Stimulated activated CD8-positive, alpha-beta memory T cell treated with anti-CD3 and anti-CD28 coated beads, Interleukin-15, amount 100 ng/mL, for 24 hours (primary cell): ENCODE measurements around the gene CYP19A1.

Source experiments
- DNase-seq: peaks from one replicate; pipeline ENCODE4 v3.0.0-alpha.2; 2020; ENCODE audit warnings: low read depth

Gene CYP19A1

DNA sequence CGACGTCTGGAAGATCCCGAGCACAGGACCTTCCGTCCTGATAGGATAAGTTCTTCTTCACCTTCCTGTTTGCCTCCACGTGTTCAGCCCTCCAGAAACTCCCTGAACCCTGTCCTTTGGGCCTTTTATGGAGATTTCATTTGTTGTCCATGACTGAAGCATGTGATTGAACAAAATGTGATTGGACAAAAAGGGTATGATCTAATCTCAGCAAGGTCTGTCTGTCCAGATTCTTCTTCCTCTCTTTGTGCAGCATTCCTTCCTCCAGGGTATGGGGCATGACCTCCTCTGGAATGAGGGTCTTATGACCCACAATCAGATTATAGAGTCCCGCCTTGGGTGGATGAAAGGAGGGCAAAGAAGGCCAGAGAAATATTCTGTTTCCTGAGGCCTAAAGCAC is at the start of gene CYP19A1:
TSS of gene CYP19A1 (minus strand) at position 101 of the 400 bp plus-strand sequence. CDS start 95,684 bp downstream, outside the sequence.
- DNase-seq = no peak

DNA sequence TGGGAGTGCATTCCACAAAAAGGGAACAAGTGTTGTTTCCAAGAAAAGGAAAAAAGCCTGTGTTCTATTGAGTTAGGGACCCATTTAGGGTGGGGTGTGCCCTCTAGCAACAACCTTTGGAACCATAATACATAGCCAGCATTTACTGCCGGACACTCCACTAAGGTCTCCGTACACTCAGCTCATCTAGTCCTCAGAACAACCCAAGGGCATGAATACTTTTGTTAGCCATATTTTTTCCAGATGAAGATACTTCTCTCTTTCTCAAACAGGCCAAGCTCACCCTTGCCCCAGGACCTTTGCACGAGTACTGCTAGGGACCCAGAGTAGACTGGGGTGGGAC is 49.3 kb upstream of the CYP19A1 start:
- no peak for DNase-seq

DNA sequence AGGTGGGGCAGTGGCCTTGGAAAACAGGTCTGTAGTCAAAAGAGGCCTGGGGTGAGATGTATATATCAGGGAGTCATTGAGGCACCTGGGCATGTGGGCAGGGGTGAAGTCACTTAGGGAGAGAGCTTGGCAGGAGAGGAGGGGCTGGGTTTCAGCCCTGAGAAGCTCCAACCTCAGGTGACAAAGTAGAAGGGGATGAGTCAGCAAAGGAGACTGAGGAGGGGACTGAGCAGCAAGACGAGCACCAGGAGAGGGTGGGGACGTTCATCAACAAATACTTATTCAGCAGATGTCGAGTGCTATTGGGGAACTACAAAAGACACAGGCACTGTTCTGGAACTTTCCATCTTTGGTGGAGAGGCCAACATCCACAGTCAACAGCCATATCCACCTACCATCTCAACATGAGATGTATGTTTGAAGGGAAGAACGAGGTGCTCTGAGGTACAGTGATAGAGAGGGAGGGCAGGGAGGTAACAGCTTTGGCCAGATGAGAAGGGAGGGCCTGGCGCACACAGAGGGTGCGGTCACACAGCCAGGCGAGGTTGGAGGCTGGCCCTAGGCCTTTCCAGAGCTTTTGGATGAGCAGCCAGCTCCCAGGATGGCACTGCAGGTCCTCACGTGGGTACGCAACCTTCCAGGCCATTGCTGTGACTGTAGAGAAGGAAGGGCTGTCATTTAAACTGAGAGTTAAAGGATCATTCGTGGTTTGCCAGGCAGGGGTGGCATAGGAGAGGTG is 48.7 kb upstream of the CYP19A1 start:
- DNase-seq = no peak

DNA sequence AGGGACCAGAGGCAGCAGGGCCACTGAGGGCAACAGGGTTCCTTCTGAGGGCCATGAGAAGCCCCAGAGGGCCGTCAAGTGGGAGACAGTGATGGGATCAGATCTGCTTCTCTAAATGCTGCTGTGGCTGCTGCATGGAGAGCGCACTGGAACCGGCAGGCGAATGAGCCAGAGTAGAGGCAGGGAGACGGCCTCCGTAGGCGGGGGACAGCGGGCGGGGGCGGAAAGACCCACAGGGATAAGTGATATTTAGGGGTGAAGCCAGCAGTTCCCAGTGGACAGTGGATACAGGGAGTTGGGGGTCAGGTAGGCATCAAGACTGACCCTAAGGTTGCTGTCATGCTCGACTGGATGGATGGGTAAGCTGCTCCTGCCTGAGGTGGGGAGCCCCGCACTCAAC is 48.1 kb upstream of the CYP19A1 start:
- no peak for DNase-seq

DNA sequence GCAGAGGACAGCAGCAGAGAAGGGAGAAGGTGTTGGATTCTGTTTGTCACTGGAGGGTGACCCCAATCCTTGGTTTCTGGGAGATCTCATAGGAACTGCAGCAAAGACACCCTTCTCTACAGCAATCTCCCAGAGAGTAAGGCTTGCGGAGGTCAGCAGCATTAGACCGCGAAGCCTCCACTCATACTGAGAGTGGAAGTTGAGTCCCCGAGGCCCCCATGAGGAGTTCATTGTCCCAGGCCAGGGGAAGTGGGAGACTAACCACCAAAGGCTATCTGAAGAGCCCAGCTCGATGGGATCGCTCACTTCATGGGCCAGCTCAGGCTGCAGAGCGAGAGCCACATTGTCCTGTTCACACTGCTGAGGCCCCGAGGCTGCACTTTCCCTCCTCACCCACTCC is 47.6 kb upstream of the CYP19A1 start:
- no peak for DNase-seq

DNA sequence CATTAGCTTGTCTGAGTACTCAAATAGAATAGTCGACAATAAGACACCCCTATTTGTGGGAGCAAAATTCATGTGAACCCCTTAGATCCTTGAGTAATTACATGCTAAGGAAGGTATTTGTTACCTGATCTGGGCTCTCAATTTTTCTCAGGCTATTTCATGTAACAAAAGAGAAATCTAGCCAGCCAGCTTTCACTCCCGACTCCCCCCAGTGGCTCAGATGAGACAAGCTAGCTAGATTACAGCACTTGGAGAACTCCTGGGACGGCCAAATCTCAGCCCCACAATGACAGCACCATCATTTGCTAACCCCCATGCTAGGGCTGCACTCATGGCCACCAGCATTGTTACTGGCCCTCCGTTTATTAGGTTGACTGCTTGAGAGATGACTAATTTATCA is 44.4 kb upstream of the CYP19A1 start:
- no peak for DNase-seq

DNA sequence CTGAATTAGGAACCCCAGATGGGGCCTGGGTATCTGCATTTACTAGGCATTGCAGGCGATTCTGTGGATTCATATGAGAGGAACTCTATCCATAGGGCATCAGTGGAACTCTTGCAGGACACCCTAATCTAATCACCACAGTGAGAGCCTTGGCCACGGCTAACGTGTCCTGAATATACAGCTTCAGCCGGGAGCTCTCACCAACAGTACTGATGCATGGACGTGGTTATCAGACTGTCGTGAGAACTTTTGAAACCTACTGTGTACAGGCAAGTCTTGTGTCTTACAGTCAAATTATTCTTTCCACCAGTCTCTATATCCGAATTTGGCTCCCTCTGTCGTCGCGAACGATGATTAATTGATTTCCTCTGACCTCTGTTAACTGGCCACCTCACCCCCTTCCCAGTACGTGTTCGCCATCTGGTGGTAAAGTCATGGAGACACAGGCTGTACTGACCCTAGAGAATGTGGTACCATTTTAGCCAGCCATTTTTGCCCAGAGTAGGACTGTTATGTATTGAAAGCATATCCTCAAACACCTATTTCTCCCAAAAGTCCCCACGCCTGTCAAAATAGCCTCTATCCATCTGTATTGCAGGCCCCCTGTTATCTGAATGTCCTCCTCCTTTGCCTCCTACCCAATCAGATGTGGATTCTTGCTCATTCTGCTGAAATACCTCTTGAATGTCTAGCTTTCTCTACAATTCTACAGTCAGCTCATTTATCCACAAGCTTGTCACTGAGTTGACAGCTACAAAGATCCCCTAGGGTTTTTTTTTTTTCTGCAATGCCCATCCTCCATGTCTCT is 42.8 kb upstream of the CYP19A1 start:
- no peak for DNase-seq

DNA sequence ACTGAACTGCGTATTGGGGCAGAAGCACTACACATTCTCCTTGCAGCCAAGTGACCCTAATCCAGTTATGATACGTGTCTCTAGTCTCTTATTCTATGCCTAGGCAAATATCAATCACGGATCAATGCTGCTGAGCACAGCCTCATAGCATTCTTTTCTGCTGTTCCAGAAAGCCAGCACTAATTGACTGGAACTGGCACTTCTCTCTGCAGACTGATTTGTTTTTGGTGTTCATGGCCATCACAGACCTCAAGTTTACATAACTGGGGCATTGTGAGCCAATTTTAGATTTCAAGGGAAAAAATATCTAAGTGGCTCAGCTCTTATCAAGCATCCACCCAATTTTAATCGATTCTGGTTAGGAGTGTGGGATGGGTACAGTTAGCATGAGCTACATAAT is 41.0 kb upstream of the CYP19A1 start:
- DNase-seq = no peak

DNA sequence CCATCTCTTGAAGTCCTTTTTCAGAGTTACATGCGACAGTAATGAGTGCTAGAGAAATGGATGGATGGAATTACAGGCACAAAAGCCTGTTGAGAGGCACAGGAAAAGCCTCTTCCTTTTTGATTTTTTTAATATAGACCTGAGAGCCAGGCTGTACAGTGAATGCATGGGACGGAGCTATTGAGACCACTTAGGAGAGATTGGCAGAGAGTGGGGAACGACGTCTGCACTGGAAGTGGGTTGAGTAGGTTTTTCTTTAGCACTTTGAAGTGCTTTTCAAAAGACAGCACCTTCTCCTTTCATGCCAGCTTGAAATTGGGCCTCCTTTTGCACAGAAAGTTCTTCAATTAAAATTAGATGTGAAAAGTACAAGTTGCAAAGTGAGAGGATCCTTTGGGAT is 40.0 kb upstream of the CYP19A1 start:
- no peak for DNase-seq

DNA sequence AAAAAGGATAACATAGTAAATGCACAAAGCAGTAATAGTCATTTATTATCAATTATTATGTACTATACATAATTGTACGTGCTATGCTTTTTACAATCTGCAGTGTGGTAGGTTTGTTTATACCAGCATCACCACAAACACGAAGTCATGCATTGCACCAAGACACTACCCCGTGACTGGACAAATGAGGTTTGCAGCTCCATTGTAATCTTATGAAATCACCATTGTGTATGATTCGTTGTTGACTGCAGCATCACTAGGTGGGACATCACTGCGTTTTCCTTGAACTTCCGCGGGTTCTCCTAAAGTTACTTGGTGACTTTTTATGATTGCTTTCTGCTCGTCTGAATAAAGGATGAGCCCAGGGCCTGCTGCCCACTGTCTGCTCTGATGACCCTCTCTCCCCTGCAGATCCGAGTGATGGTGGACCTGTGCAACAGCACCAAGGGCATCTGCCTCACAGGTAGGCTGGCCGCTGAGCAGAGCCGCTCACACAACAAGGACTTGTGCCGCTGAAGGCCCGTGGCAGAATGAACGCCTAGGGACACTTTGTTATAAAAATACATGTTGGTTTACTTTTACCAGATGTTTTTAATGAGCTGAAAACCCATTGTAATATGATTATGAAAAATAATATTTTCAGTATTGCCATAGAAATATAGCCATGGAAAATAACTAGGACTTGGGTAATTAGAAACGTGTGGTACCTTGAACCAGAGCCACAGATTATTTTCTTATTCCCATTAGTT is 38.8 kb upstream of the CYP19A1 start:
- no peak for DNase-seq

DNA sequence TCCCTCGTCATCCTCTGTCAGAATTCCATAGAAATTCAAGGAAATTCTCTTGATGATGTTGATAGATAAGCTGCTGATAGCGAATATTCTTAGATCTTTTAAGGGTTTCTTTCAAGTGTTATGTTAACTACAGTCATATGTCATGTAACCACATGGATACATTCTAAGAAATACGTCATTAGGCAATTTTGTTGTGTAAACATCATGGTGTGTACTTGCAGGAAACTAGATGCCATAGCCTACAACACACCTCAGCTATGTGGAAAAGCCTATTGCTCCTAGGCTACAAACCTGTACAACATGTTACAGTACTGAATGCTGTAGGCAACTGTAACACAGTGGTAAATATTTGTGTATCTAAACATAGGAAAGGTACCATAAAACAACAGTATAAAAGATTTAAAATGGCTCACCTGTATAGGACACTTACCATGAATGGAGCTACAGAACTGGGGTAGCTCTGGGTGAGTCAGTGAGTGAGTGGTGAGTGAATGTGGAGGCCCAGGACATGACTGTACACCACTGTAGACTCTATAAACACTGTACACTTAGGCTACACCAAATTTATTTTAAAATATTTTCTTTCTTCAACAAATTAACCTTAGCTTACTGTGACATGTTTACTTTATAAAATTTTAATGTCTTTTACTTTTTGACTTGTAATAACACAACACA is 37.7 kb upstream of the CYP19A1 start:
- no peak for DNase-seq

DNA sequence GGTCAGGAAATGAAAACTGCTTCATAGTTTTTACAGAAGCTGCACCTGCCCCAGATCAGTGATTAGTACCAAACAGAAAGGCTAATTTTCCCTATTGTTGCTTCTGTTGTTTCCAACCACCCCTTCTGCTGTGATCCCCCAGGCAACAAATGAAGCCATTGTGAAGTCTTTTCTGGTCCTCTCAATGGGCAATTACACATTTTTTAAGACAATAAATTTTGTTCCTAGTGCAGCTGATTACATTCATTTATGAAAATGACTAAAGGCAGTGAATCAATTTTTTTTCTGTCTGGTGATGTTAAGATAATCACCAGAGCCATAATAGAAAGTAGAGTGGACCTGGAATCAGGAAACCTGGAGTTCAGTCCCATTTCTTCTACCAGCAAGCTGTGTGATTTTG is 35.7 kb upstream of the CYP19A1 start:
- no peak for DNase-seq

DNA sequence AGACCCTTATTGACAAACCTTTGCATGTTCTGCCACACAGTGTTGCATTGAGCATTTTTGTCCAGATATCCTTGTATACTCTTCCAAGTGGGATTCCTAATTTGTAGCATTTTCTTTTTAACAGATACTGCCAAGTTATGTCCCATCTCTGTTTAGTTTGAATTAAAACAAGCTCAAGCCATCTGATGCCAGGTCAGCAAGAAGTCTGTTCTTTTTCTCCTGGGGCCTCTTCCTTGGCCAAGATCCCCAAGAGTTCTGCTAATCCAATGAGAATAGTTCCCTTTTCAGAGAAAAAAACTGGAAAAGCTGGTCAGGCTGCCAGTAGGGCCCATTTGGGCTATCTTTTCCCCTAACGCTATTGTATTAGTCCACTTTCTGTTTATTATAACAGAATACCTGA is 32.9 kb upstream of the CYP19A1 start:
- DNase-seq = no peak

DNA sequence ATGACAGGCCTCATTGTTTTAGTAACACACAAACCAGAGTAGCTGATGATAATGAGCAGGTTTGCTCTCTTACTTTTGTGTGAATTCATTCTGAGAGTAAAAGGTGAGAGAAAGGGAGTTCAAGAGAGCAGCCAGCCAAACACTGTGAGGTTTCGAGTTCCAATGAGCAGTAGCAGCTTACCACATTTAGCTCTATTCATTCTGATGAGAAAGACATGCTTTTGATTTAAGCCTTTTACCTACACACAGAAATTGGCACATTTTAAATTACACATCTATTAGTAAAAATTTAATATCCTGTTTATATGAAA is 31.0 kb upstream of the CYP19A1 start:
- no peak for DNase-seq

DNA sequence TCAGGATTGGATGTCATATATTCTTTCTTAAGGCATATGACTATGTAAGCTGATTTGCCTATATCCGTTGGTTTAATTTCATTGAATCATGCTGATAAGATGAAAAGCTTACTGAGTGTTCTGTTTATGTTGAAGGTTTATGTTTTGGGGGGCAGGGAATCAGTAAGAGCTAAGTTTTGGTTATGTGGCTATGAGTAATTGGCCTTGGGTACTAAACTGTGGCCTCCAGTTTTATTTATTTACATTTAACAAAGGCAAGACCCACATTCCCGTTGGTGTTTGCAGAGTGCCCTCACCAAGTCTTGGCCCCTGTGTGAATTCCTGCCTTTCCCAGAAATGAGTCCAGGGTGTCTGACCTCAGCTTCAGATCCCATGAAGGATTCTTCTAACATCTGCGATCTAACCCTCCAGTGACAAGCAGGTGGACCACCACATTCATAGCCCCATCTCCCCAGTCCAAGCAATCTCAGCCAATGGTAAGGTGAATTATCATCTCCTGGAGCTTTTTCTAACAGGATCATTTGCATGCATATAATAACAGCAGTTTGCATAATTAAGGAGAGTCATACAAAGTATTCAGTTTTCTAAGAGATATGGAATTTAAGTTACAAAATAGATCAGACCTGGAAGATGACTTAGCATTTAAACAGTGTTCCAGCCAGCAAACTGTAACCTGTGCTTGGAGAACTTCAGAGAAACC is 30.5 kb upstream of the CYP19A1 start:
- DNase-seq = no peak

DNA sequence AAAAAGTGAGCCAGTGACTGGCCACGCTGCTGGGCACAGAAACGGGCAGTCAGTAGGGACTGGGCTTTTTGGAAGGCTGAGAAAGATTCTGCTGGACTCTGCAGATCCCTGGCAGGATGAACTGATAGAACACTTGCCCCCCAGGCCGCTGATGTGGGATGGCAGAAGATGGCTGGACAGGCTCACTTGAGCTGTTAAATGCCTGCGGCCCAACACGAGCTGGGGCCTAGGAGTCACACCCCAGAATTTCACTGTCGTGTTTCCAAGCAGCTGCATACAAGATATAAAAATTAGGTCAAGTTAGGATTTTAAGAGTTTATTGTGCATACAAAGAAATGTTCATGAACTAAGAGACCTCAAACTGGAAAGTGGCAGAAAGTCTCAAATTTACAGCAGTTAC is 29.9 kb upstream of the CYP19A1 start:
- no peak for DNase-seq

DNA sequence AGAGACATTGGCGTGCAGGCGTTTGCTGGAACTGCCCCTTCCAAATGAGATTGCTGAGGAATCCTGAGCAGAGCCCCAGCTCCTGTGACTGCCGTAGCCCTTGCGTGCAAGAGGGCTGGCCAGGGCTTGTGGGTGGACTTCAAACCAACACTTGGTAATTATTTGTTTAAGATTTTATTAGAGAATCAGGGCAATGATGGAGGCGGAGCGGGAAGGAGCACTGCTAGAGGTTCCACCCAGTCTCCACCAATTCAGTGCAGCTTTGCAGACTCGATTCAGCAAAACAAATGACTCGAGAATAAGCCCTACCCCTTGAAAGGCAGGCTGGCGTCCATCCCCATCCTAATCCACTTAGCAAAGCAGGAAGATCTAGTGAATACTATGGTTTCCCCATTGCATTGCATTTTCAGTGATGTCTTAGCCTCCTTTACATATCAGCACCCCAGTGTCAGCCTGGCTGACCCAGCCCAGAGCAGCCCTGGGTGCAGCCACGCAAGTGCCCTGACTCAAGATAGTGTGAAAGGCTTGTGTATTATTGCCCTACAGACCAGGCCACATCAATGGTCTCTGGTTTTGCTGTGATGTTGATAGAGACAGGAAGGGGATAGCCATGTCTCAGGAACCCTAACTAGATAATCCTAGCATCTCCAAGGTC is 29.1 kb upstream of the CYP19A1 start:
- no peak for DNase-seq

DNA sequence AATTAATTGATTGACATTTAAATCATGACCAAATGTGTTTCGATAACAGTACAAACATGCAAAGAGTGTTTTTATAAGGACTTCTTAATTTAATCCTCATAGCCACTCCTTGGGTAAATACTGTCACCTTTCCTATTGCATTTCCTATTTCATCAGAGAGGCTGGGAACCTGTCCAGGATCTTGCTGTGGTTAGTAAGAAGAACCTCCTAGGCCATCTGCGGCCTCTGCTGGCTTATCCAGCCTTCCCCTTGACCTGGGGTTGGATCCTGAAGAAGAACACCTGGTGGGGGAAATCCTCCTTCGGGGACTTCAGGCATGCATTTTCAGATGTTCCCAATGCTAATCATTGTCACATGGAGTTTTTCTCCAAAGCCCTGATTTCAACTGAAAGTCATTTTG is 28.5 kb upstream of the CYP19A1 start:
- no peak for DNase-seq

DNA sequence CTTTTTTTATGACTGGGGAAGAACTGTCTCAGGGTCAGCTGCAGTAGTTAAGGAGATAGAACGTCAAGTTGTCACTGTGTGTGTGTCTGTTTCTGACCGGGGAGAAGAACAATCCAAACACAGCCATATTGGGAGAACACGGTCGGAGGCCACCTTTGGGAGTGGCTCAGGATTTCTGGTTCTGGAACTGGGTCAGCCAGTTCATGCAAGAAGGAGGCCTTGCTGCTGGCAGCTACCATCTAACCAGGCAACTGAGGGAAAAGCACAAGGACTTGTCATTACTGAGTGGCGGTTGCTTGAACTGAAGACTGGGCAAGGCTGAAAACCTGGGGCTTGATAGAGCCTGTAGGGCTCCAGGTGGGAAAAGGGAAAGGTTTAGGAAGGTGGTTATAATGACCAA is 27.7 kb upstream of the CYP19A1 start:
- no peak for DNase-seq

DNA sequence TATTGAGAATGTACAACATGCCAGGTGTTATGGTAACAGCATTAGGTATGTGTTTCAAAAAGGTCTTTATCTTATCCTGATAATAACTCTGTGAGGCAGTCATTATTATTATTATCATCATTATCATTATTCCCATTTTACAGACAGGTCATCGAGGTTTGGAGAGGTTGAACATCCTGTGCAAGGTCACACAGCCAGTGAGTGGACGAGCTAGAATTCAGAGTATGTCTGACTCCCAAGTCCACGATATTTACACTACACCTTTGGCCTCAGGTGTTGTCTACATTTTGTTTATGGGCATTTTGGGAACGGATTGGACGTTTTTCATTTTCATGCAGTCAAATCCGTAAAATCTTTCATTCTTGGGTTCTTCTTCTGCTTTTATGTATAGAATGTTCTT is 27.0 kb upstream of the CYP19A1 start:
- no peak for DNase-seq

DNA sequence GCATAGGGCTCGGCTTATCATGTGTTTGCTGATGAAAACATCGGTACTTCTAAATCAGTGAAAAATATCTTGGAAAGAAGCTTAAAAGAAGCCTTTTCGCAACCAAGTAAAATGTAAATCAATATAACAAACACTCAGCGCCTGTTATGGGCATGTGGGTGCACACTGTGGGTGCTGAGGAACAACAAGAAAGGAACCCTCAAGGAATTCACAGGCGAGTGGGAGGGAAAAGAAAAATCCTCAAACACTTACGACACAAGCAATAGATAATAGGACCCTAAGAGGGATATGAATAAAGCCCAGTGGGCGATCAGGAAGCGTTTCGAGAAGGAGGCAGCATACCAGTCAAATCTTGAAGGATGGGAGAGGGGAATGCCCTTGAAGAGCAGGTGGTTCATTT is 25.0 kb upstream of the CYP19A1 start:
- DNase-seq = no peak

DNA sequence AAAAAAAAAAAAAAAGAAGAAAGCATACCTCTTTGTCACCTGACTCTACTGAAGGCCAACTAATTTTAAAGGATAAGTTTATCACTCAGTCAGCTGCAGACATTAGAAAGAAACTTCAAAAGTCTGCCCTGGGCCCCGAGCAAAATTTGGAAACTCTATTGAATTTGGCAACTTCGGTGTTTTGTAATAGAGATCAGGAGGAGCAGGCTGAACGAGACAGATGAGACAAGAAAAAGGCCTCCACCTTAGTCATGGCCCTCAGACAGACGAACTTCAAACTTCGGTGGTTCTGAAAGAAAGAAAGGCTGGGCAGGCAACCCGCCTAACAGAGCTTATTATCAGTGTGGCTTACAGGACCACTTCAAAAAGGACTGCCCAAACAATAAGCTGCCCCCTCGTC is 21.6 kb upstream of the CYP19A1 start:
- no peak for DNase-seq
